HG02981 (cell line): ENCODE measurements around the gene RARA.

Source experiments
- ATAC-seq: cut with Tn5 transposase; IDR thresholded peaks from one replicate; pipeline ENCODE4 v1.9.1; 2021; ENCODE audit warnings: mild to moderate bottlenecking, moderate library complexity; ENCODE audit not compliant: unreplicated experiment

The RARA gene

GRCh38 chr17:40327244-40327729 lies 18.3 kb downstream of the RARA start:
- no peak for ATAC-seq

DNA sequence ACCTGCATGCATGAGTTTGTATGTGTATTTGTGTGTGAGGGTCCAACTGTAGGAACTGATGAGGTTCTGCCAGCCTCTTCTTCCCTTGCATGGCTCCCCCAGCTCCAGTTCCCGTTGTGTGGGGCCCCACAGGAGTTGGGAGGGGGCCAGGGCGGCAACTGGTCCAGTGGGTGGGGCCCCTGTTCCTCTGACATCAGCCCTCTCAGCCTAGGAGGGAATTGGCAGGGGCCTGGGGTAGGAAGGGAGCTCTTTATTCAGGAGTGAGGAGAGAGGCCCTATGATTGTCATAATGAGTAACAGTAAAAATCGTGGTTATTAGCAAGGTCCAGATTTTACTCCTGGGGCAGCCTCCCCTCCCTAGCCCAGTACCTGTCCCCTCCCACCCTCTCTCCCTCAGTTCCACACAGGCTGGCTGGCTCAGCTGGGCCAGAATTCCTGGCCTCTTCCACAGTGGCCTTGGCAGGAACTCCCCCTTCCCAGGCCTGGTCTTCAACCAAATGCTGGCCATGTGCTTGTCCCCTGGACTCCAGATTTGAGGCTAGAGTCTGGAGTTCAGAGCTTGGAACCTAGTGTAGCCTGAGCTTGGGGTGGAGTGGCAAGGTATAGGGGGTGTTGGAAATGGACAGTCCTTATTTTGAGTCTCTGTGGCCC lies 18.9 kb downstream of the RARA start:
- no peak for ATAC-seq

GRCh38 chr17:40328386-40328766 lies 19.4 kb downstream of the RARA start:
- ATAC-seq: no peak

GRCh38 chr17:40329839-40330794 lies 21.1 kb downstream of the RARA start:
- ATAC-seq: no peak

DNA sequence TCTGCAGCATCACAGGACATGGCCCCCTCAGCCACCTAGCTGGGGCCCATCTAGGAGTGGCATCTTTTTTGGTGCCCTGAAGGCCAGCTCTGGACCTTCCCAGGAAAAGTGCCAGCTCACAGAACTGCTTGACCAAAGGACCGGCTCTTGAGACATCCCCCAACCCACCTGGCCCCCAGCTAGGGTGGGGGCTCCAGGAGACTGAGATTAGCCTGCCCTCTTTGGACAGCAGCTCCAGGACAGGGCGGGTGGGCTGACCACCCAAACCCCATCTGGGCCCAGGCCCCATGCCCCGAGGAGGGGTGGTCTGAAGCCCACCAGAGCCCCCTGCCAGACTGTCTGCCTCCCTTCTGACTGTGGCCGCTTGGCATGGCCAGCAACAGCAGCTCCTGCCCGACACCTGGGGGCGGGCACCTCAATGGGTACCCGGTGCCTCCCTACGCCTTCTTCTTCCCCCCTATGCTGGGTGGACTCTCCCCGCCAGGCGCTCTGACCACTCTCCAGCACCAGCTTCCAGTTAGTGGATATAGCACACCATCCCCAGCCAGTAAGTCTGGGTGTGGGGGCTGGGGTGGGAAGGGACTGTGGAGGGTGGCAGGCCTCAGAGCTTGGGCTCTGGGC lies 22.0 kb downstream of the RARA start:
- no peak for ATAC-seq

DNA sequence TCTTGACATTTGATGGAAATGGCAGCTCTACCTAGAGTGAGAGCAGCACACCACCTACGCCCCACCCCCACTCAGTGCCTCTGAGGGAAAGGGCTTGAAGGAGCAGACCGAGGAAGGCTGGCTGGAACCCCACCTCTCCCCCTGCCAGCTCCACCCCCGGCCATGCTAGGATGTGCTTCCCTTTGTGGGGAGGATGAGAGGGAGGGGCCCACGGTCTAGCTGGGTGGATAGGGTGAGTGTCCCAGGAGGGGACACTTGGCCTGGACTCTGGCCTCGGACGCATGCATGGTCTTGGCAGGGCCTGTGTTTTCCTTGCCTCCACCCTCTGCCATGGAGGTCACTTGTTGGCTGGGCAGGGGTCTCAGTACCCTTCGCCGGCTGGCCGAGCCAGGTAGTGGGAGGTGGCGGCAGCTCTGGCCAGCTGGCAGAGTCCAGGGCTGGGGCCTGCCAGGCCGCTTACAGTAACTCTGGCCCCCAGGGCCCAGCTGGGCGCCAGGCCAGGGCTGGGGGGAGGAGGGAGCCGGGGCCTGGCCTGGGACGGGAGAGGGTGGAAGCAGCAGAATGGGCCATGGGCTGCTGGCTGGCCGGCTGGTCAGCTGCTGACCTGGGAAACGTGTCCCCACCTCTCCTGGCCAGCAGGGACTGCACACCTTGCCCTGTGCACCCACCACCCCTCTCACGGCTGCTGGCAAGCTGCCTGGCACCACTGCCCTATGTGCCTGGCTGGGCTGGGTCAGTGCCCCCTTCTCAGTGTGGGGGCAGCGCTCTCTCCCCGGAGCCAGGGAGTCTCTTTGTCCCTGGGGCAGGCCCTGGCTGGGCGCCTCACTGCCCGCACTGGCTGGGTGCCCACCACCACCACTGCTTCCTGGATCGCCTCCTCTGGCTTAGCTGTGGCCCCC lies 23.0 kb downstream of the RARA start:
- ATAC-seq: no peak

DNA sequence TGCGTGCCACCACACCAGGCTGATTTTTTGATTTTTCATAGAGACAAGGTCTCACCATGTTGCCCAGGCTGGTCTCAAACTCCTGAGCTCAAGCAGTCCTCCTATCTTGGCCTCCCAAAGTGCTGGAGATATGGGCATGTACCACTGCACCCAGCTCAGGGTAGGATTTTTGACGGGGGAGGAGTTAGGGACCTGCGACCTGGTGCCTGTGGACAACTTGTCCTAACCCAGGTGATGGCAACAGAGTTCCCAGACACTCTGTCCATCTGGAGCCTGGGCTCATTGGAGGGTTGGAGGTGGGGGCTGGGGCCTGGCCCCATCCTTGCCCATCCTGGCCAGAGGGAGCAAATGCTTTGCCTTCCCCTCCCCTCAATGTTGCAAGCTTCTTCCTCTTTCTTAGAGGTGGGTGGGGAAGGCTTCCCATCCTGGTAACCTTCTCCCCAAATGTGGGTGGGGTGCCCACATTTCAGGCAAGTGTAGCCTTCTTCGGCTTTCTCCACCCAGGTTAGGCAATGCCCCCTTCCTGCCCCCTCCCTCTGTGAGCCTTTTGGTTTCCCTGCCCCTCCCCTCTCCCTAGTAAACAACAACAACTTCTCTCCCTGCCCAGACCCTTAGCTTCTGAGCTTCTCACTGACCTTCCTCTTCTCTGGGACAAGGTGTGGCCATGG lies 24.9 kb downstream of the RARA start:
- ATAC-seq: no peak

- no peak for ATAC-seq
These were observed 26.6 kb downstream of the RARA start for GRCh38 chr17:40335620-40336019.

GRCh38 chr17:40337351-40337750 lies 28.4 kb downstream of the RARA start:
- ATAC-seq: no peak

GRCh38 chr17:40338058-40338457 lies 29.1 kb downstream of the RARA start:
- ATAC-seq: no peak

GRCh38 chr17:40338941-40339649 lies 30.1 kb downstream of the RARA start:
- ATAC-seq: no peak

DNA sequence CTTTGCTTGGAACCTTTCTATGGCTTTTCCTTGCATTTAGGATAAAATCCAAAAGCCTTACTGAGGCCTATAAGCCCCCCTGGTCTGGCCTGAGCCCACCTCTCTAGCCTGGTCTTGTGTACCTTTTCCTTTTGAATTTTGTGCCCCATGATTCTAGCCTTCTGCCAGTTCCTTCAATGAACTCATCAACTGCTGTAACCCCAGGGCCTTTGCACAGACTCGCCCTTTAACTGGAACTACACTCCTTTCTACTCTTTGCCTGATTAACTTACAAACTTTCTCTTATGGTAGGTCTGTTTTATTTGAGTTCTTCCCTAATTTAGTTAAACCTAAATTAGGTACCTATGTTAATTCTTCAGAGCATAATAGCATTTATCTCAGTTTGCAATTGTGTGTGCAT lies 31.3 kb downstream of the RARA start:
- no peak for ATAC-seq

DNA sequence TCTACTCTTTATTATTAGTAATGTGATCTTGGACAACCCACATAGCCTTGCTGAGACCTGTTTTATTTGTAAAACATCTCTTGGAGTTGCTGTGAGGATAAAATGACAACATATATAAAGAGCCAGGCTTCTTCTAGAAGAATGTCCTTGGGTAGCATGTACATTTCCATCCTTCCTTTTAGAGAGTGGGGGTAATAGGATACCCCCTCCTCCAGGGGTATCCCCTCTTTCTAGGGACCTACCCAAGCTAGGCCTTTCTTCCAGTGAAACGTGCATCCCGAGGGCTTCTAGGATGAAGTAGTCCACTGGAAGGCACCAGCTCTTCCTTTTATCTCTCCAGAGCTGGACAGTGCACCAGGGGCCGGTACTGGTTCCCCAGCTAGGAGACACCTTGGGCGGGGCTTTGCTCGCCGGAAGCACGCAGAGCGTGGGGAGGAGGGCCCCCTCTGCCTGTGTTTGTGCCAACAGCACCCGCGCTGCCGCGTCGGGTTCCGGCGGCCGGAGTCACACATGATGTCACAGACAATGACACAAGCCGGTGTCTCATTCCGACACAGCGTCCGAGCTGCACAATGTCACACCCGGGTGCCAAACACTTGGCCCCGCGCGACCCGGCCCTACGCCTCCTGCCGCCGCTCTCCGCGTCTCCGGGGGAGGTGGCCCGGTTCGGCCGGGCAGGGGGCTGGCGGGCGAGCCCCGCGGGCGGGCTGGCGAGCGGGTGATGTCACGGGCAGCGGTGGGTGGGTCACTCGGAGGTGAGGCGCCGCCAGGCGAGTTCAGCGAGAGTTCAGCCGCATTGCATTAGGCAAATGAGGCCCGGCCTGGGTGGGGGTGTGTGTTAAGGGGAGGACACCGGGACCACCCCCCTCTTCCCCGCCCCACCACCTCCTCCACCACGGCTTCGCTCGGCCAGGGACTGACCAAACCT lies 32.2 kb downstream of the RARA start:
- ATAC-seq: peak; percentile 44

- ATAC-seq: no peak
These were observed 33.0 kb downstream of the RARA start for GRCh38 chr17:40341808-40342503.

DNA sequence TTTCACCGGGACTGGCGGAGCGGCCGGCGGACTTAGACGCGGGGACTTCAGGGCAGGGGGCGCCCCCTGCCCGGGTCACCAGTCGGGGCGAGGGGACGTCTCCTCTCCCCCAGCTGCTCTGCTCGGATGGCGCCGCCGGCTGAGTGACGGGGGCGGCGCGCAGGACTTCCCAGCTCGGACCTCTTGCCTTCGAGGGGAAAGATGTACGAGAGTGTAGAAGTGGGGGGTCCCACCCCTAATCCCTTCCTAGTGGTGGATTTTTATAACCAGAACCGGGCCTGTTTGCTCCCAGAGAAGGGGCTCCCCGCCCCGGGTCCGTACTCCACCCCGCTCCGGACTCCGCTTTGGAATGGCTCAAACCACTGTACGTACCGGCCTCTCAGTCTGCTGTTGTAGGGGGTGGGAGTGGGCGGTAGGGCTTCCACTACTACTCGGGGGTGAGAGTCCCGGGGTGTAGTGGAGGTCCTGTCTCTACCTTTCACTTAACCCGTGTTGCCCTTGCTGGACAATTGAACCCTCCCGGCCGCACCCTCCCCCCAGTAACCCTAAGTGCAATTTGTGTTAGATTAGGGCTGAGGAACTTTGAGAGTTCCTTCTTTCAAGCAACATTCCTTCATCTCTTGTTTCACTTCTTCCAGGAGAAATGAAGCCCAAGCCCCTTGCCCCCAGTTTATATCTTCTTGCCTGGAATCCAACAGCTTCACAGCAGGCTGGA lies 33.7 kb downstream of the RARA start:
- ATAC-seq: no peak

DNA sequence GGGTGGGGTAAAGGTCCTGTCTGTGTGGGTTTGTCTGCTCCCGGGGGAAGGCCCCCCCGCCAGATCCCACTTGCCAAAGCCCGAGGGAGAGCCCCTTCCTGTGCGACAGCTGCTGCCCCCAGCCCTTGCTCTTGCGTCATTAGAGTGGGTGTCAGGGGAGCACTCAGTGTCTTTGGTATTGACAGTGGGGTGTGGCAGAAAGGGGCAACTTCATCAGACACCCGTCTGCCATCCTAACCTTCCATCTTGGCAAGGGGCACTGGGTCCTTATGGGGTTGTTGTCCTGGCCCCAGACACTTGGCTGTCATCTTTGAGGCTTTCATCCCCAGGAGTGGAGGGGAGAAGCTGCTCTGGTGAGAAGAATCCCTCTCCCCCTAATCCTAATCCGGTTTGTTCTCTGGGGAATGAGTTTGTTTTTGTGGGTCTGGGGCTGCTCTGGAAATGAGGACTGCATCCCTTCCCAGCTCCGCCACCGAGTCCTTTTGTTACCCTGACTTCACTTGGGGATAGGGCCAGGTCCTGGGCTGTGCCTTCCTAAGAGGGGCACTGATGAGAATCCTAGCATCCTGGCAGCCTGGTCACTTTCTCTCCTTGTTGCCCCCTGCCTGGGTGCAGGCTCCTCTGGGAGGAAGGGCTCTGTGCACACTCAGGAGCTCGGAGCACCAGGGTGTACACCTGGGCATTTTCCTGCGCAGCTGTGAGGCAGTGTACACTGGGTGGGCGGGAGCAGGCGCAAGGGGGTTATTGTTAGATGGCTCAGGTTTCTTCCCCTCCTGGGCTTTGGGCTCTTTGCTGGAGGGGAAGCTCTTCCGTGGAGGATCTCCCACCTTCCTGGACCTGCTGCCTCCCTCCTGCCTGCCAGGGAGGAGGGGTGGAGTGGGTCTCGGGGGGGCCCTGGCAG lies 34.5 kb downstream of the RARA start:
- ATAC-seq: no peak
